Keratinocyte (primary cell): ENCODE data around the gene EHBP1. TPM values are rescaled to one million over a fixed set of nuclear protein-coding genes. Genes with fewer than 3 reads are reported as not detected.

Source experiments
- DNase-seq: peaks from one replicate; pipeline ENCODE4 v3.0.0-alpha.2; 2011; ENCODE audit warnings: low read depth, missing footprints, low spot score
- FAIRE-seq: peaks from 2 replicates; lab custom pipeline; 2011; peaks lifted over from hg19 to GRCh38; lab: Jason Lieb, UNC
- H2AFZ ChIP-seq: 2 replicates; pipeline ENCODE4 v1.6.0; 2012; ENCODE audit warnings: low read length, control low read depth, inconsistent platforms; ENCODE audit not compliant: control insufficient read depth
- H3K27ac ChIP-seq: 2 replicates; pipeline ENCODE4 v1.5.1; 2011; ENCODE audit warnings: low read length; ENCODE audit not compliant: control insufficient read depth, insufficient read depth
- H3K27me3 ChIP-seq: 3 replicates; pipeline ENCODE4 v1.6.0; 2011; ENCODE audit warnings: low read length; ENCODE audit not compliant: control insufficient read depth, insufficient read depth; ENCODE audit errors: extremely low read depth
- H3K36me3 ChIP-seq, 2 experiments: 2 replicates in 1 of 2; 3 replicates in 1 of 2; pipeline ENCODE4 v1.5.1; 2011; ENCODE audit warnings: low read length in 2 of 2, mild to moderate bottlenecking in 1 of 2; ENCODE audit not compliant: control insufficient read depth in 2 of 2, insufficient read depth in 2 of 2; ENCODE audit errors: extremely low read depth in 1 of 2
- H3K4me1 ChIP-seq: 3 replicates; pipeline ENCODE4 v1.5.1; 2011; ENCODE audit warnings: low read length; ENCODE audit not compliant: control insufficient read depth, insufficient read depth; ENCODE audit errors: extremely low read depth
- H3K4me2 ChIP-seq: 3 replicates; pipeline ENCODE4 v1.6.0; 2011; ENCODE audit warnings: low read depth, low read length; ENCODE audit not compliant: control insufficient read depth, insufficient read depth; ENCODE audit errors: extremely low read depth
- H3K4me3 ChIP-seq, 3 experiments: fragments of 200-600 bp in 1 of 3; sonication (generic) in 1 of 3; 2 replicates in 2 of 3; 3 replicates in 1 of 3; pipeline ENCODE4 v1.5.1; 2011 to 2016; ENCODE audit warnings: low read length in 3 of 3, mild to moderate bottlenecking in 3 of 3, control low read depth in 2 of 3, inconsistent platforms in 1 of 3, low read depth in 1 of 3, mixed read lengths in 1 of 3, mixed run types in 1 of 3, moderate library complexity in 1 of 3; ENCODE audit not compliant: control insufficient read depth in 2 of 3, insufficient read depth in 2 of 3; ENCODE audit errors: extremely low read depth in 1 of 3
- H3K79me2 ChIP-seq: 2 replicates; pipeline ENCODE4 v1.6.0; 2012; ENCODE audit warnings: low read length; ENCODE audit not compliant: control insufficient read depth, insufficient read depth
- H3K9ac ChIP-seq: 3 replicates; pipeline ENCODE4 v1.6.0; 2011; ENCODE audit warnings: low read length; ENCODE audit not compliant: control insufficient read depth, insufficient read depth; ENCODE audit errors: extremely low read depth
- H3K9me1 ChIP-seq: 3 replicates; pipeline ENCODE4 v1.6.0; 2011; ENCODE audit warnings: low read length; ENCODE audit not compliant: control insufficient read depth, insufficient read depth; ENCODE audit errors: extremely low read depth
- H3K9me3 ChIP-seq: 2 replicates; pipeline ENCODE4 v1.5.1; 2012; ENCODE audit warnings: low read depth, low read length; ENCODE audit not compliant: control insufficient read depth
- H4K20me1 ChIP-seq: 3 replicates; pipeline ENCODE4 v1.6.0; 2011; ENCODE audit warnings: low read length; ENCODE audit not compliant: control insufficient read depth, insufficient read depth; ENCODE audit errors: extremely low read depth
- EZH2 ChIP-seq: IDR thresholded peaks from one replicate; pipeline ENCODE4 v1.6.1; 2012; ENCODE audit warnings: inconsistent platforms, mild to moderate bottlenecking, low read length, moderate library complexity
- dilution Hi-C: fragments of 300-500 bp; cut with MboI; formaldehyde crosslinking; loops from one replicate; pipeline ENCODE4 v1.7.0; 2020; ENCODE audit warnings: low sequenced_read_pairs; ENCODE audit not compliant: extremely low pct_ligation_motif_present
- polyA plus RNA-seq, 5 experiments: library from polyadenylated mRNA; depleted of rRNA in 3 of 5; stranded (reverse) in 3 of 5; stranded (forward) in 1 of 5; unstranded in 1 of 5; fragments of >200 nt; gene quantifications; 1 replicate in 1 of 5; 2 replicates in 3 of 5; 3 replicates in 1 of 5; pipeline versions ENCODE4 v1.2.1 to v1.2.3, GENCODE V29; 2011 to 2012; ENCODE audit warnings: missing spikeins in 2 of 5, low read depth in 1 of 5, low replicate concordance in 1 of 5
- TF ChIP-seq, protein P1 (sequence below), 3 experiments: IDR thresholded peaks in 1 of 3; conservative IDR thresholded peaks in 1 of 3; optimal IDR thresholded peaks in 1 of 3; 2 replicates in 2 of 3; 3 replicates in 1 of 3; pipeline versions ENCODE3 to v1.5.1; 2011; ENCODE audit warnings: low read length in 3 of 3, mild to moderate bottlenecking in 3 of 3, moderate library complexity in 2 of 3, control low read depth in 1 of 3, inconsistent platforms in 1 of 3; ENCODE audit not compliant: insufficient read depth in 2 of 3; ENCODE audit errors: extremely low read depth in 1 of 3

Gene EHBP1
- polyA plus RNA-seq, 1 donor (not counting 4 experiments of a cell fraction or from before 2014, with no cell fraction given): 59.0 TPM

DNA sequence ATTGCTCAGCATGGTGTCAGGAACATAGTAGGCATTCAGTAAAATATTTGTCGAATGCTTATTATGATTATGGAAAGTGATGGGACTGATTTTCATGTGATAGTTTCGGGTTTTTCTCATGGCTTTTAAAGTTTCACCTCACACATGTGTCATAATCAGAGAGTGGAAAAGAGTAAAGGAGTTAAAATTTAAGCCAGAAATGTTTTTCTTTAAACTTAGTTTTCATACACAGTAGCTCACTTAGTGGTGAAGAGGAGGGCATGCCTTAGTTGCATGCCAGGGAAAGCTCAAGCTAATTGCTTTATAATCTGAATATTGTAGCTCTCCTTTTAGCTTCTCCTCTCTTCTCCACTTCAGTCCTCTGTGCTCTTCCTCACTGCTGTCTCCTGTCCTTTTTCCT lies 38.0 kb downstream of the EHBP1 start:
- Histone ChIP-seq H4K20me1 (peaks cover 3% of the 10 kb centered on the region), H3K36me3 (peaks cover 0 to 1% of the 10 kb centered on the region in 2 experiments), H3K27me3 (no peaks in the 10 kb centered on the region), H3K9me1 (no peaks in the 10 kb centered on the region), H3K9me3 (no peaks in the 10 kb centered on the region), H3K79me2 (peaks cover 87% of the 10 kb centered on the region), H3K27ac (no peak overlapping the region), H3K4me1 (peaks cover 6% of the 10 kb centered on the region), H2AFZ (no peak overlapping the region), H3K9ac (no peak overlapping the region), H3K4me2 (no peak overlapping the region), H3K4me3 (no peak overlapping the region)
- DNase-seq (no peak), FAIRE-seq (peak; percentile 59)
- TF ChIP-seq, protein P1, sequence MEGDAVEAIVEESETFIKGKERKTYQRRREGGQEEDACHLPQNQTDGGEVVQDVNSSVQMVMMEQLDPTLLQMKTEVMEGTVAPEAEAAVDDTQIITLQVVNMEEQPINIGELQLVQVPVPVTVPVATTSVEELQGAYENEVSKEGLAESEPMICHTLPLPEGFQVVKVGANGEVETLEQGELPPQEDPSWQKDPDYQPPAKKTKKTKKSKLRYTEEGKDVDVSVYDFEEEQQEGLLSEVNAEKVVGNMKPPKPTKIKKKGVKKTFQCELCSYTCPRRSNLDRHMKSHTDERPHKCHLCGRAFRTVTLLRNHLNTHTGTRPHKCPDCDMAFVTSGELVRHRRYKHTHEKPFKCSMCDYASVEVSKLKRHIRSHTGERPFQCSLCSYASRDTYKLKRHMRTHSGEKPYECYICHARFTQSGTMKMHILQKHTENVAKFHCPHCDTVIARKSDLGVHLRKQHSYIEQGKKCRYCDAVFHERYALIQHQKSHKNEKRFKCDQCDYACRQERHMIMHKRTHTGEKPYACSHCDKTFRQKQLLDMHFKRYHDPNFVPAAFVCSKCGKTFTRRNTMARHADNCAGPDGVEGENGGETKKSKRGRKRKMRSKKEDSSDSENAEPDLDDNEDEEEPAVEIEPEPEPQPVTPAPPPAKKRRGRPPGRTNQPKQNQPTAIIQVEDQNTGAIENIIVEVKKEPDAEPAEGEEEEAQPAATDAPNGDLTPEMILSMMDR (optimal IDR thresholded peaks at IDR 0.05 in 1 of 3, IDR thresholded peaks at IDR 0.05 in 1 of 3, conservative IDR thresholded peaks at IDR 0.05 in 1 of 3; ENCODE audit: extremely low read depth in 1 of 3, insufficient read depth in 2 of 3, low read length in 3 of 3): no peak
- no peak for TF ChIP-seq EZH2
- dilution Hi-C loops: no loop called here

DNA sequence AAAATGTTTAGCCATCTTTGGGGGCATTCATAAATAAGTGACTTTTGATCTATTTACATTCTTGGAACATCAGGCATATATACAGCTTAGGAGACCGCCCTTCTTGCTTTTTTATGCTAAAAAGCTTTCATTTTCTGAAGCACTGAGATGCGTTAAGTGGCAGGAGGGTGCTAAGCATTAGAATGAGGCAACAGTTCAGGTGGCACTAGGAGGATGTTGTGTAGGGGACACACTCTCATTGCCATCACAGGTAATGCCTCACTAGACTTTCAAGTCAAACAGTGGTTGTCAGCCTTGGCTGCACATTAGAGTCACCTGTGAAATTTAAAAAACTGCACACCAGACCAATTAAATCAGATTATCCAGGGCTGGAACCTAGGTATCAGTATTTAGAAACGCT lies 39.1 kb downstream of the EHBP1 start:
- Histone ChIP-seq H3K27ac (no peak overlapping the region), H3K27me3 (no peaks in the 10 kb centered on the region), H2AFZ (no peak overlapping the region), H3K9me1 (no peaks in the 10 kb centered on the region), H3K4me1 (peaks cover 6% of the 10 kb centered on the region), H3K9ac (no peak overlapping the region), H3K9me3 (no peaks in the 10 kb centered on the region), H3K4me3 (no peak overlapping the region), H4K20me1 (peaks cover 3% of the 10 kb centered on the region), H3K4me2 (no peak overlapping the region), H3K79me2 (peaks cover 79% of the 10 kb centered on the region), H3K36me3 (peaks cover 0 to 1% of the 10 kb centered on the region in 2 experiments)
- dilution Hi-C loops: no loop called here
- FAIRE-seq (no peak), DNase-seq (no peak)
- TF ChIP-seq, protein P1 (optimal IDR thresholded peaks at IDR 0.05 in 1 of 3, IDR thresholded peaks at IDR 0.05 in 1 of 3, conservative IDR thresholded peaks at IDR 0.05 in 1 of 3; ENCODE audit: extremely low read depth in 1 of 3, insufficient read depth in 2 of 3, low read length in 3 of 3): no peak
- TF ChIP-seq EZH2: no peak
